HG03159 (cell line): Measurements from ENCODE around the gene TXNDC11.
"Not testable (repeated sequence)": the region's sequence is repeated elsewhere in the genome, so short reads cannot be mapped to it uniquely, and the experiment has no call there.

Experiments used
- ATAC-seq: cut with Tn5 transposase; IDR thresholded peaks from one replicate; pipeline ENCODE4 v1.9.1; 2021; ENCODE audit warnings: mild to moderate bottlenecking, moderate library complexity; ENCODE audit not compliant: unreplicated experiment

TXNDC11 gene

GRCh38 chr16:11742536-11743307, at the start of gene TXNDC11:
TXNDC11 (minus strand) TSS chr16:11742857; CDS start chr16:11742730, 127 bp downstream.
- peak; percentile 90 for ATAC-seq

DNA sequence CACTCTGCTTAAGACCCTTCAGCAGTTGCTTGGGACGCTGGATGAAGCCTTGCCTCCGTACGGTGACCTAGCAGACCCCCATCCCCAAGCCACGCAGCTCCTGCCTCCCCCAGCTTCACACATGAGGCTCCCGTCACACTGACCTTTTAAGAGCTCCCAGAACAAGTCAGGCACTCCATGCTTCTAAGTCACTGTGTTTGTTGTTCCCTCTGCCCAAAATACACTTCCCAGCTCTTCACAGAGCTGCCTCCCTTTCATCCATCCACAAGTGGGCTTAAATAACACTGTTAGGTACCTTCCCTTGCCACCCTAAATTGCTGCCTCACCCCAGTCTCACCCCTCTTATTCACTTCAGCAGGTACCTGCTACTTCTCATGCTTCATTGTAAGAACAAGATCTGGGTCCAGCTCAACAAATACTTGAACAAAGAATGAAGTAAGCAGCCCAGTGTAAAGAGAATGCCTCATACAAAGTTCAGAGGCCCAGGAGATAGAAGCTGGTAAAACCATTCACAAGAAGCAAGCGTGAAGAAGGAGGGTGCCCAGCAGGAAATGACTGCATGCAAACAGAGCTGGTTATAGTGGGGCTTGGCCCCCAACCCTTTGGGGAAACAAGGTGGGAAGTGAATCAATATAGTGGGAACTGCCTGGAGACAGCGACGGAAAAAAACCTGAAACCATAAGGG, 48.6 kb upstream of the TXNDC11 start:
- ATAC-seq, result no peak

- no peak for ATAC-seq
These were observed 46.3 kb upstream of the TXNDC11 start for GRCh38 chr16:11788914-11789313.

GRCh38 chr16:11784980-11785599, 42.4 kb upstream of the TXNDC11 start:
- ATAC-seq, result not testable (repeated sequence)

- ATAC-seq, result not testable (repeated sequence)
These were observed 41.7 kb upstream of the TXNDC11 start for GRCh38 chr16:11784381-11784780.

GRCh38 chr16:11784038-11784369, 41.3 kb upstream of the TXNDC11 start:
- ATAC-seq, result no peak

DNA sequence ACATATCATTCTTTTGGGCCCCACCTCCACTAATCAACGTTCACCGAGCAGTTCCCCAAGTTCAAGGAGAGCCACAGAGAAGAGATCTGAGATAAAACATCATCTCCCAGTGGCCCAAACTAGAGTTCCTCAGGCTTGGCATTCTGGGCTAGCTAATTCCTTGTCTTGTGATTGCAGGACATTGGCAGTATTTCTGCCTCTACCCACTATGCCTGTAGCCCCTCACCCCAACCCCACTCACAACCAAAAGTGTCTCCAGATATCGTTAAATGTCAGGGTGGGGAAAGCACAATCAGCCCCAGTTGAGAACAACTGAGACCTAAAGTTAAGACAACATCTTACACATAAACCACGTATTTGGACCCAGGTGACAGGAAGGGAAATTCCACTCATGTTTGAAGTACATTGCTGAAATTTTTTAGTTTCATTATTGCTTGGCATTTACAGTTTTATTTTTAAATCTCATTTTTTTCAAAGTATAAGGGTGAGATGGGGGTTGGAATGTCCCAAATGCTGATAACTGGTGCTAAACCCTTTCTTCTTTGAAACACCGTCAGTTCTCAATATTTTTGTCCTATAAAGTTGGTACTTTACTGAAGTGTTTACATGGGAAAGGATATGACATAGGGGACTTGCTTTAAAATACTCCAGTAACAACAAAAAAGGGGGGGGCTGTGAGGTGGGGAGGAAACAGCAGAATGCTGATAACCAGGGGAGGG, 40.8 kb upstream of the TXNDC11 start:
- peak; percentile 54 for ATAC-seq

- no peak for ATAC-seq
These were observed 39.1 kb upstream of the TXNDC11 start for GRCh38 chr16:11781773-11782172.

GRCh38 chr16:11780991-11781680, 38.5 kb upstream of the TXNDC11 start:
- ATAC-seq, result no peak

DNA sequence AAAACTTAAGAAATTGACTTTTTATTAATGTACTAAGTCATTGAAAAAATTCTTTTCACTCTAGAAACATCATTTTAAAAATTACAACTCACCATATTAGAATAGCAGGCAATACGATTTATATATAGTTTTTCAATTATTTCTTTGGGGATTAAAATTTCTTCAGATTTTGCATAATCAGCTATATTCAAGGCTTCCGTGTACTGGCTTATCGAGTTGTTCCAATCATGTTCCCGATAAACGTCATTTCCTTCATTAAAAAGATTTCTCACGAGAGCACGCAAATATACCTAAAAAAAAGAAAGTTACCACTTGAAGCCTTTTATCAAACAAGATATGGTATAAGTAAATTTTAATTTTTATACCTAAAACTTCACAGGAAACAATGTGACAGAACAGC, 36.4 kb upstream of the TXNDC11 start:
- no peak for ATAC-seq

DNA sequence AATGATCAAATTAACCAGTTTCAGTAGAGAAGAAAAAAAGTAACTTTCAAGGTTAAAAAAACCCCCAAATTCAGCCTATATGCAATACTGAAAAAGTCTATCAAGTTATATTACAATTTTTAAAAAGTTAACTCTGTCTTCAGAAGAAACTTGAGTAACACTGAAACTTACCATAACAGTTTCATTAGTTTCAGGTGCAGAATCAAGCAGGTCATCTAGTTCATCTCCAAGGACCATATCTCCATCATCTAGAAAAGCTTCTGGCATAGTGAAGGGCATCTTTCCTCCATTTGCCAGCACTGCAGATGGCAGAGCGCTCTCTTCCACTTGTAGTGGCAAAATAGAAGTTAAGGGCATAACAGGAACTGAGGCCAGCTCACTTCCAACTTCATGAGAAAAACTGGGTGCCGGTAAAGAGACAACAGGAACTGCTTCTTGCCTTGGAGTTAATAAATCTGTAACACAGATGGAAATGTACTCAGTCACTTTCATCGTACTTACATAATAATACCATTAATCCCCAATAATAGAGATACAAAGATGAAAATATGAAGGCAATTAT, 31.5 kb upstream of the TXNDC11 start:
- no peak for ATAC-seq

GRCh38 chr16:11768849-11769248, 26.2 kb upstream of the TXNDC11 start:
- ATAC-seq, result no peak

DNA sequence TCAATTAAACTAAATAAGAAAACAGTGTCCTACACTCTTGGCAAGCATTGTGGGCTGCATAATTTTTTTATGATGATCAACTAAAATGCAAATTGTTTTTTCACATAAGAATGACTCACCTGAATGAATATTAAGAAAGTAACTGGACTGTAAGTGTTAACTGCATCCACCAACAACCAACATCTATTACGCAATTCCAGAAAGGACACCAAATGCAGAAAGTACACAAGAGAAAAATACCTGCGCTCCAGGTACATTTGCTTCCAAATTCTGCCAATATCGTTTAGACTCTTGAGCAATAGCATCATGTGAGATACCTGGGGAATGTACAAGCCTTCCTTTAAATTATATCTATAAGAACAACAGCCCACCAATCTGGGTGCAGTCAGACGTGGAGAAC, 19.8 kb upstream of the TXNDC11 start:
- ATAC-seq, result no peak

GRCh38 chr16:11759997-11760396, 17.3 kb upstream of the TXNDC11 start:
- ATAC-seq, result no peak

- ATAC-seq, result no peak
These were observed 16.6 kb upstream of the TXNDC11 start for GRCh38 chr16:11759163-11759834.

DNA sequence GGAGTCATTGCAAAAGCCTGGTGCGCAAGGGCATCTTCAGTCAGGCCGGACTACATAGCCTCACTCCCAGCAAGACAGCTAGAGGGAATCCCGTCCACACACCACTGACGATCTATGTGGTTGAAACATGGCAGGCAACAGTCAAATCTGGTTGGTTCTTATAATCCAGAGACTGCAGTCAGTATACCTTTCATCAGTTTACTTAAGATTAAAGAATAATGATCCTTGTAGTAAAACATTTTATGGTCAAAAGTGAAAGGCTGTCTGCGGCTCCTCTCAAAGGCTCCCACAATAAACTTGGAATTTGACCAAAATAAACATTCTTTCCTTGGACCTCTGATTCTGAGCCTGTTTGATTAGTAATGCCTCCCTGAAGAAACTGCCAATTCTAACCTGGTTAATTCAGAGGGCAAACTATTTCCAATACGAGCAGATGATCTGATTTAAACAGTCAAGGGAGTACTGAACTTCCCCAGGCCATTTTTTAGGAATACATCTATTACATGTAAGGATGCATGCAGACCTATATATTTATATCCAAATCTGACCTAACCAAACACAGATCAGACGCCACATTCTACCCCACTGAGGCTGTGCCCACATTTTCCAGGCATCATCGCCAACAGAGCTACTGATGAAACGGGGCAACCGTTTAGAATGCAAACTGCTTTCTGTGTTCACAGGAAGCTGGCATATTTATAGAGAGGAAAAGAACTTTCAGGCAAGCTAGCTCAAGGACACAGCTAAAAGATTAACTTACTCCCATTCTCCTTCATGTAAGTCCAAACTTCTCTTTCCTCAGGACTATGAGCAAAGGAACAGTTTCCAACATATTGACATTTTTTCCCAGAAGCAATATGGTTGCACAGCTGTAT, 15.3 kb upstream of the TXNDC11 start:
- ATAC-seq, result no peak

- no peak for ATAC-seq
These were observed 13.6 kb upstream of the TXNDC11 start for GRCh38 chr16:11756248-11756647.

DNA sequence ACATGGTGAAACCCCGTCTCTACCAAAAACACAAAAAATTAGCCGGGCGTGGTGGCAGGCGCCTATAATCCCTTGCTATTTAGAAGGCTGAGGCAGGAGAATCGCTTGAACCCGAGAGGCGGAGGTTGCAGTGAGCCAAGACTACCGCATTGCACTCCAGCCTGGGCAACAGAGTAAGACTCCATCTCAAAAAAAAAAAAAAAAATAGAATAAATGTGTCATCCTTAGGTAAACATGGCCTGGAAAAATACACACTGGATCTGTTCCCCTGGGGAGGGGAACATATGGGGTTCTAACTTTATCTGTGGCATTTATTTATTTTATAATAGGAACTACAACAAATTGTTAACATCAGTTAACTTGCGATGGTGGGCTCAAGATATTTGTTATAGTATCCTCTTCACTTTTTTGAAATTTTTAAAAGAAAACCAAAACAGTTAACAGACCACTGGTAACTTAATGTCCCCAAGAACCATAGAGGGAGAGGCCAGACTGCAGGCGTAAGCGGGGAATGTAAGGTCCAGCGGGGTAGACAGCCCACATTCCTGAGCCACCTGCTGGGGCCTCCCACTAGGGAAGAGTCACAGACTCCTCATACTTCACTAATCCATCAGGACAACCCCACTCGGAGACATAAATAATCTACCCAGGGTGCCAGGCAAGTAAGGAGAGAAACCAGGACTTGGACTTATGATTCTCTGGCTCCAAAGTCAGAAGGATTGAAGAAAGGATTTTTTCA, 12.5 kb upstream of the TXNDC11 start:
- ATAC-seq, result no peak
